Keratinocyte (primary cell): ENCODE results near the gene FGFBP2. TPM values are rescaled to one million over a fixed set of nuclear protein-coding genes. Genes with fewer than 3 reads are reported as not detected.

ENCODE experiments used
- DNase-seq: peaks from one replicate; pipeline ENCODE4 v3.0.0-alpha.2; 2011; ENCODE audit warnings: low read depth, missing footprints, low spot score
- FAIRE-seq: peaks from 2 replicates; lab custom pipeline; 2011; peaks lifted over from hg19 to GRCh38; lab: Jason Lieb, UNC
- H2AFZ ChIP-seq: 2 replicates; pipeline ENCODE4 v1.6.0; 2012; ENCODE audit warnings: low read length, control low read depth, inconsistent platforms; ENCODE audit not compliant: control insufficient read depth
- H3K27ac ChIP-seq: 2 replicates; pipeline ENCODE4 v1.5.1; 2011; ENCODE audit warnings: low read length; ENCODE audit not compliant: control insufficient read depth, insufficient read depth
- H3K27me3 ChIP-seq: 3 replicates; pipeline ENCODE4 v1.6.0; 2011; ENCODE audit warnings: low read length; ENCODE audit not compliant: control insufficient read depth, insufficient read depth; ENCODE audit errors: extremely low read depth
- H3K36me3 ChIP-seq, 2 experiments: 2 replicates in 1 of 2; 3 replicates in 1 of 2; pipeline ENCODE4 v1.5.1; 2011; ENCODE audit warnings: low read length in 2 of 2, mild to moderate bottlenecking in 1 of 2; ENCODE audit not compliant: control insufficient read depth in 2 of 2, insufficient read depth in 2 of 2; ENCODE audit errors: extremely low read depth in 1 of 2
- H3K4me1 ChIP-seq: 3 replicates; pipeline ENCODE4 v1.5.1; 2011; ENCODE audit warnings: low read length; ENCODE audit not compliant: control insufficient read depth, insufficient read depth; ENCODE audit errors: extremely low read depth
- H3K4me2 ChIP-seq: 3 replicates; pipeline ENCODE4 v1.6.0; 2011; ENCODE audit warnings: low read depth, low read length; ENCODE audit not compliant: control insufficient read depth, insufficient read depth; ENCODE audit errors: extremely low read depth
- H3K4me3 ChIP-seq, 3 experiments: fragments of 200-600 bp in 1 of 3; sonication (generic) in 1 of 3; 2 replicates in 2 of 3; 3 replicates in 1 of 3; pipeline ENCODE4 v1.5.1; 2011 to 2016; ENCODE audit warnings: low read length in 3 of 3, mild to moderate bottlenecking in 3 of 3, control low read depth in 2 of 3, inconsistent platforms in 1 of 3, low read depth in 1 of 3, mixed read lengths in 1 of 3, mixed run types in 1 of 3, moderate library complexity in 1 of 3; ENCODE audit not compliant: control insufficient read depth in 2 of 3, insufficient read depth in 2 of 3; ENCODE audit errors: extremely low read depth in 1 of 3
- H3K79me2 ChIP-seq: 2 replicates; pipeline ENCODE4 v1.6.0; 2012; ENCODE audit warnings: low read length; ENCODE audit not compliant: control insufficient read depth, insufficient read depth
- H3K9ac ChIP-seq: 3 replicates; pipeline ENCODE4 v1.6.0; 2011; ENCODE audit warnings: low read length; ENCODE audit not compliant: control insufficient read depth, insufficient read depth; ENCODE audit errors: extremely low read depth
- H3K9me1 ChIP-seq: 3 replicates; pipeline ENCODE4 v1.6.0; 2011; ENCODE audit warnings: low read length; ENCODE audit not compliant: control insufficient read depth, insufficient read depth; ENCODE audit errors: extremely low read depth
- H3K9me3 ChIP-seq: 2 replicates; pipeline ENCODE4 v1.5.1; 2012; ENCODE audit warnings: low read depth, low read length; ENCODE audit not compliant: control insufficient read depth
- H4K20me1 ChIP-seq: 3 replicates; pipeline ENCODE4 v1.6.0; 2011; ENCODE audit warnings: low read length; ENCODE audit not compliant: control insufficient read depth, insufficient read depth; ENCODE audit errors: extremely low read depth
- CTCF ChIP-seq, 3 experiments: IDR thresholded peaks in 1 of 3; conservative IDR thresholded peaks in 1 of 3; optimal IDR thresholded peaks in 1 of 3; 2 replicates in 2 of 3; 3 replicates in 1 of 3; pipeline versions ENCODE3 to v1.5.1; 2011; ENCODE audit warnings: low read length in 3 of 3, mild to moderate bottlenecking in 3 of 3, moderate library complexity in 2 of 3, control low read depth in 1 of 3, inconsistent platforms in 1 of 3; ENCODE audit not compliant: insufficient read depth in 2 of 3; ENCODE audit errors: extremely low read depth in 1 of 3
- EZH2 ChIP-seq: IDR thresholded peaks from one replicate; pipeline ENCODE4 v1.6.1; 2012; ENCODE audit warnings: inconsistent platforms, mild to moderate bottlenecking, low read length, moderate library complexity
- dilution Hi-C: fragments of 300-500 bp; cut with MboI; formaldehyde crosslinking; loops from one replicate; pipeline ENCODE4 v1.7.0; 2020; ENCODE audit warnings: low sequenced_read_pairs; ENCODE audit not compliant: extremely low pct_ligation_motif_present
- polyA plus RNA-seq, 5 experiments: library from polyadenylated mRNA; depleted of rRNA in 3 of 5; stranded (reverse) in 3 of 5; stranded (forward) in 1 of 5; unstranded in 1 of 5; fragments of >200 nt; gene quantifications; 1 replicate in 1 of 5; 2 replicates in 3 of 5; 3 replicates in 1 of 5; pipeline versions ENCODE4 v1.2.1 to v1.2.3, GENCODE V29; 2011 to 2012; ENCODE audit warnings: missing spikeins in 2 of 5, low read depth in 1 of 5, low replicate concordance in 1 of 5

FGFBP2 gene
- polyA plus RNA-seq, 1 donor (not counting 4 experiments of a cell fraction or from before 2014, with no cell fraction given): not detected

GRCh38 chr4:15920723-15921591 is 42.0 kb downstream of the FGFBP2 start:
- no peaks in the 10 kb centered on the region for H3K9me1 ChIP-seq
- peaks cover 2 to 8% of the 10 kb centered on the region in 2 experiments for H3K36me3 ChIP-seq
- no peaks in the 10 kb centered on the region for H3K9me3 ChIP-seq
- H3K27me3 ChIP-seq: no peaks in the 10 kb centered on the region
- H3K4me3 ChIP-seq: no peak overlapping the region
- DNase-seq (peak; percentile 93), FAIRE-seq (peak; percentile 100)
- dilution Hi-C loops: no loop called here
- TF ChIP-seq EZH2 (no peak), CTCF (optimal IDR thresholded peaks at IDR 0.05 in 1 of 3, IDR thresholded peaks at IDR 0.05 in 1 of 3, conservative IDR thresholded peaks at IDR 0.05 in 1 of 3; ENCODE audit: extremely low read depth in 1 of 3, insufficient read depth in 2 of 3, low read length in 3 of 3) (no peak)
- peak overlapping the region; percentile 84 for H3K27ac ChIP-seq
- peak overlapping the region; percentile 40 for H3K9ac ChIP-seq
- peaks cover 59% of the 10 kb centered on the region for H3K4me1 ChIP-seq
- peak overlapping the region; percentile 81 for H3K4me2 ChIP-seq
- H3K79me2 ChIP-seq: no peaks in the 10 kb centered on the region
- H4K20me1 ChIP-seq: no peaks in the 10 kb centered on the region
- H2AFZ ChIP-seq: no peak overlapping the region

GRCh38 chr4:15918484-15919129 is 44.4 kb downstream of the FGFBP2 start:
- Histone ChIP-seq H3K4me2 (peak overlapping the region; percentile 81), H2AFZ (no peak overlapping the region)

More at GRCh38 chr4:15918484-15919129, 44.4 kb downstream of the FGFBP2 start:
- H3K9ac ChIP-seq: peak overlapping the region; percentile 65
- H3K27ac ChIP-seq: peak overlapping the region; percentile 84
- peak; percentile 97 for FAIRE-seq
- peaks cover 79% of the 10 kb centered on the region for H3K4me1 ChIP-seq
- DNase-seq: peak; percentile 76
- H3K36me3 ChIP-seq: peaks cover 0 to 8% of the 10 kb centered on the region in 2 experiments
- no peaks in the 10 kb centered on the region for H3K9me1 ChIP-seq
- no peaks in the 10 kb centered on the region for H3K9me3 ChIP-seq
- no peaks in the 10 kb centered on the region for H3K27me3 ChIP-seq
- no peaks in the 10 kb centered on the region for H4K20me1 ChIP-seq
- dilution Hi-C loops: no loop called here
- no peaks in the 10 kb centered on the region for H3K79me2 ChIP-seq
- peak overlapping the region; percentile 36 to 59 (median 46) for H3K4me3 ChIP-seq
- TF ChIP-seq EZH2 (no peak), CTCF (optimal IDR thresholded peaks at IDR 0.05 in 1 of 3, IDR thresholded peaks at IDR 0.05 in 1 of 3, conservative IDR thresholded peaks at IDR 0.05 in 1 of 3; ENCODE audit: extremely low read depth in 1 of 3, insufficient read depth in 2 of 3, low read length in 3 of 3) (no peak)
